CD14-positive monocyte (primary cell): ENCODE measurements around the gene SLC25A13. TPM values are rescaled to one million over a fixed set of nuclear protein-coding genes. Genes with fewer than 3 reads are reported as not detected.

Experiments used
- DNase-seq, 3 donors: peaks; one replicate each; pipeline ENCODE4 v3.0.0-alpha.2; 2011 to 2022
- H2AFZ ChIP-seq: 2 replicates; pipeline ENCODE4 v1.6.0; 2012; ENCODE audit warnings: mild to moderate bottlenecking, low read depth, low read length, inconsistent platforms; ENCODE audit not compliant: insufficient read depth, poor library complexity, severe bottlenecking
- H3K27ac ChIP-seq, 2 donors: 1 replicate in 1 of 2; 2 replicates in 1 of 2; pipeline ENCODE4 v1.5.1; 2012 to 2013; ENCODE audit warnings: low read length in 2 of 2, control low read depth in 1 of 2, inconsistent platforms in 1 of 2, low read depth in 1 of 2, mild to moderate bottlenecking in 1 of 2
- H3K27me3 ChIP-seq, 2 donors: one replicate each; pipeline versions ENCODE4 v1.6.0 to v1.6.1; 2011 to 2013; ENCODE audit warnings: low read length in 2 of 2; ENCODE audit not compliant: control insufficient read depth in 2 of 2, insufficient read depth in 2 of 2
- H3K36me3 ChIP-seq, 2 donors: replicated peaks in 1 of 2; 1 replicate in 1 of 2; 2 replicates in 1 of 2; pipeline versions ENCODE4 v1.5.1 to v1.6.1; 2012 to 2013; ENCODE audit warnings: low read length in 2 of 2, control low read depth in 1 of 2, inconsistent platforms in 1 of 2, mild to moderate bottlenecking in 1 of 2; ENCODE audit not compliant: insufficient read depth in 2 of 2, control insufficient read depth in 1 of 2
- H3K4me1 ChIP-seq, 2 donors: 1 replicate in 1 of 2; 2 replicates in 1 of 2; pipeline versions ENCODE4 v1.5.1 to v1.6.1; 2012 to 2013; ENCODE audit warnings: low read length in 2 of 2, control low read depth in 1 of 2, inconsistent platforms in 1 of 2, mild to moderate bottlenecking in 1 of 2, moderate library complexity in 1 of 2; ENCODE audit not compliant: insufficient read depth in 2 of 2, control insufficient read depth in 1 of 2
- H3K4me2 ChIP-seq: replicated peaks from 2 replicates; pipeline ENCODE3; 2012; ENCODE audit warnings: low read length, moderate library complexity, mild to moderate bottlenecking; ENCODE audit not compliant: poor library complexity, severe bottlenecking; ENCODE audit errors: extremely low read depth
- H3K4me3 ChIP-seq, 3 experiments: fragments of 200-600 bp in 1 of 3; sonication (generic) in 1 of 3; replicated peaks in 1 of 3; 1 replicate in 2 of 3; 2 replicates in 1 of 3; pipeline ENCODE4 v1.5.1; 2011 to 2013; ENCODE audit warnings: low read length in 3 of 3, mild to moderate bottlenecking in 3 of 3, control low read depth in 2 of 3, low read depth in 2 of 3, inconsistent platforms in 1 of 3, moderate library complexity in 1 of 3
- H3K79me2 ChIP-seq: 2 replicates; pipeline ENCODE4 v1.6.0; 2012; ENCODE audit warnings: mild to moderate bottlenecking, control low read depth, inconsistent platforms, low read length, moderate library complexity; ENCODE audit not compliant: insufficient read depth
- H3K9ac ChIP-seq: 2 replicates; pipeline ENCODE4 v1.6.0; 2017; ENCODE audit warnings: low read length, mild to moderate bottlenecking; ENCODE audit not compliant: insufficient read depth, poor library complexity, severe bottlenecking
- H3K9me3 ChIP-seq, 2 donors: replicated peaks in 1 of 2; 1 replicate in 1 of 2; 2 replicates in 1 of 2; pipeline versions ENCODE4 v1.5.1 to v1.6.1; 2012 to 2013; ENCODE audit warnings: low read length in 2 of 2, control low read depth in 1 of 2; ENCODE audit not compliant: control insufficient read depth in 1 of 2, insufficient read depth in 1 of 2
- H4K20me1 ChIP-seq: 2 replicates; pipeline ENCODE4 v1.6.0; 2012; ENCODE audit warnings: mild to moderate bottlenecking, low read length, control low read depth, moderate library complexity; ENCODE audit not compliant: insufficient read depth
- H3K27ac Mint-ChIP-seq, 7 donors: one replicate each; pipeline ENCODE4 v1.8.0; 2020; ENCODE audit warnings: mild to moderate bottlenecking in 7 of 7, mixed read lengths in 7 of 7, moderate library complexity in 6 of 7, inconsistent platforms in 2 of 7
- H3K27me3 Mint-ChIP-seq, 3 donors: one replicate each; pipeline ENCODE4 v1.8.0; 2021 to 2022; ENCODE audit warnings: low read depth in 3 of 3, mild to moderate bottlenecking in 3 of 3, mixed read lengths in 3 of 3, moderate library complexity in 3 of 3, inconsistent platforms in 1 of 3
- H3K36me3 Mint-ChIP-seq, 2 donors: one replicate each; pipeline ENCODE4 v1.8.0; 2020; ENCODE audit warnings: mixed read lengths in 2 of 2, inconsistent platforms in 1 of 2, mild to moderate bottlenecking in 1 of 2
- H3K4me1 Mint-ChIP-seq: one replicate; pipeline ENCODE4 v1.8.0; 2020; ENCODE audit warnings: mild to moderate bottlenecking, mixed read lengths
- H3K4me3 Mint-ChIP-seq, 2 donors: one replicate each; pipeline ENCODE4 v1.8.0; 2020; ENCODE audit warnings: mild to moderate bottlenecking in 2 of 2, mixed read lengths in 2 of 2, moderate library complexity in 1 of 2
- H3K9me3 Mint-ChIP-seq, 7 donors: one replicate each; pipeline ENCODE4 v1.8.0; 2020 to 2022; ENCODE audit warnings: mixed read lengths in 7 of 7, mild to moderate bottlenecking in 6 of 7, moderate library complexity in 6 of 7, inconsistent platforms in 2 of 7
- CTCF ChIP-seq: fragments of 200-600 bp; IDR thresholded peaks from one replicate; pipeline ENCODE4 v1.8.0; 2022; ENCODE audit warnings: antibody characterized with exemption, mild to moderate bottlenecking
- WGBS: methylation state at CpG from one replicate; pipeline ENCODE4 v1.1.5; 2013; ENCODE audit warnings: missing lambda C conversion rate; ENCODE audit not compliant: insufficient coverage; 5-methylcytosine and 5-hydroxymethylcytosine counted together
- intact Hi-C, 2 donors: fragments of 100-400 bp; cut with micrococcal nuclease; formaldehyde crosslinking; loops; one replicate each; pipeline versions ENCODE4 v1.15.0 to v1.15.1; 2023
- polyA plus RNA-seq, 3 donors: library from polyadenylated mRNA; depleted of rRNA in 1 of 3; unstranded in 2 of 3; stranded (reverse) in 1 of 3; fragments of 300-500 nt in 2 of 3; fragments of >200 nt in 1 of 3; fragmentation: Illumina TruSeq in 2 of 3; gene quantifications; 1 replicate in 2 of 3; 2 replicates in 1 of 3; pipeline ENCODE4 v1.2.3, GENCODE V29; 2012 to 2021

The SLC25A13 gene
- polyA plus RNA-seq, 3 donors = 12.7 to 15.7 (median 14.4) TPM

DNA sequence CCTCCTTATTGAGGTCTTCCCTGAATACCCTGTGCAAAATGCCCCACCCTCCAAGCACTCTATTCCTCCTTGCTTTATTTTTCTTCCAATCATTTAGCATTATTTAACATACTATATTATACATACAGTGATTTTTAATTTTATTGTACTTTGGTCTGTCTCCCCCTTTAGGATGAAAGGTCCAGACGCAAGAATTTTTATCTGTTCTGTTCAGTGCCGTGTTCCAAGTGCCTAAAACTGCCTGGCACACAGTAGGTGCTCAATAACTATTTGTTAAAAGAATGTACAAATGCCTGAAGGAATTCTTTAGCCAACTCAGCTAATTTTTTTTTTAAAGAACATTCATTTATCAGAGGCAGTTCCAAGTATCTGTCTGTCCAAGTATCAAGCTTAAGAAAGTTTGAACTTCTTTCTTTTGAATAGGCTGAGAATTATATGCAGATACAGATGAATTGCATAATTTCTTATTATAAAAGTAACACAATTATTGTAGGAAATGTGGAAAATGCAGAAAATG is 34.1 kb upstream of the SLC25A13 start:
- Mint-ChIP-seq H3K4me1 (peaks cover under 1% of the 10 kb centered on the region), H3K27ac (no peak overlapping the region), H3K4me3 (no peak overlapping the region), H3K9me3 (peaks cover 1 to 7% (median 3%) of the 10 kb centered on the region in 7 donors), H3K27me3 (peaks cover 1 to 5% (median 3%) of the 10 kb centered on the region in 3 donors), H3K36me3 (no peaks in the 10 kb centered on the region)
- no peaks in the 10 kb centered on the region for H3K4me1 ChIP-seq
- H3K9ac ChIP-seq = no peak overlapping the region
- no peak overlapping the region for H3K4me2 ChIP-seq
- DNase-seq = no peak
- WGBS = no CpG with 5 or more reads among the region's 2 CpGs
- H2AFZ ChIP-seq = no peak overlapping the region
- H3K4me3 ChIP-seq = no peak overlapping the region
- H3K79me2 ChIP-seq = no peaks in the 10 kb centered on the region
- H3K27me3 ChIP-seq = no peaks in the 10 kb centered on the region
- no peak overlapping the region for H3K27ac ChIP-seq
- no peaks in the 10 kb centered on the region for H3K9me3 ChIP-seq
- H3K36me3 ChIP-seq = no peaks in the 10 kb centered on the region
- intact Hi-C loops = no loop called here
- TF ChIP-seq CTCF = no peak
- no peaks in the 10 kb centered on the region for H4K20me1 ChIP-seq

GRCh38 chr7:96354881-96355280 is 33.0 kb upstream of the SLC25A13 start:
- no peak overlapping the region for H3K27ac Mint-ChIP-seq
- no peak overlapping the region for H3K9ac ChIP-seq
- intact Hi-C loops = no loop called here
- no peaks in the 10 kb centered on the region for H3K4me1 ChIP-seq
- H3K79me2 ChIP-seq = no peaks in the 10 kb centered on the region
- no CpG with 5 or more reads among the region's 3 CpGs for WGBS
- H3K4me2 ChIP-seq = no peak overlapping the region
- TF ChIP-seq CTCF = no peak
- no peak for DNase-seq
- no peak overlapping the region for H3K4me3 Mint-ChIP-seq
- H3K4me3 ChIP-seq = no peak overlapping the region
- H2AFZ ChIP-seq = no peak overlapping the region
- no peak overlapping the region for H3K27ac ChIP-seq
- no peaks in the 10 kb centered on the region for H3K9me3 ChIP-seq
- H3K36me3 Mint-ChIP-seq = no peaks in the 10 kb centered on the region
- H3K4me1 Mint-ChIP-seq = no peaks in the 10 kb centered on the region
- no peaks in the 10 kb centered on the region for H4K20me1 ChIP-seq
- no peaks in the 10 kb centered on the region for H3K27me3 ChIP-seq
- peaks cover 0 to 10% (median 2%) of the 10 kb centered on the region in 7 donors for H3K9me3 Mint-ChIP-seq
- H3K36me3 ChIP-seq = no peaks in the 10 kb centered on the region
- H3K27me3 Mint-ChIP-seq = peaks cover 1 to 4% (median 3%) of the 10 kb centered on the region in 3 donors
